NOMO-1 (cell line): ENCODE measurements around the gene DNAJA2.

ENCODE experiments used
- DNase-seq, 2 experiments: peaks; one replicate each; lab custom pipeline; 2025; ENCODE audit not compliant: unreplicated experiment in 2 of 2; lab: John Stamatoyannopoulos, UW

DNAJA2 gene

GRCh38 chr16:46929378-46930332 lies 43.8 kb downstream of the DNAJA2 start:
- peak; percentile 35 to 38 for DNase-seq

GRCh38 chr16:46928811-46929210 lies 44.7 kb downstream of the DNAJA2 start:
- DNase-seq: no peak

- DNase-seq: no peak
Measured at GRCh38 chr16:46927273-46927672, 46.2 kb downstream of the DNAJA2 start.

- no peak for DNase-seq
Measured at GRCh38 chr16:46926470-46927225, 46.8 kb downstream of the DNAJA2 start.

GRCh38 chr16:46924402-46924801 lies 49.1 kb downstream of the DNAJA2 start:
- DNase-seq: no peak

GRCh38 chr16:46923513-46924295 lies 49.8 kb downstream of the DNAJA2 start:
- DNase-seq: no peak

GRCh38 chr16:46922239-46922638 lies 51.2 kb downstream of the DNAJA2 start:
- DNase-seq: no peak

- DNase-seq: no peak
Measured at GRCh38 chr16:46920402-46921068, 52.9 kb downstream of the DNAJA2 start.

GRCh38 chr16:46918905-46919792 lies 54.3 kb downstream of the DNAJA2 start:
- no peak for DNase-seq

- no peak for DNase-seq
Measured at GRCh38 chr16:46918400-46918799, 55.1 kb downstream of the DNAJA2 start.

GRCh38 chr16:46916980-46917379 lies 56.5 kb downstream of the DNAJA2 start:
- no peak for DNase-seq

GRCh38 chr16:46915483-46916025 lies 57.9 kb downstream of the DNAJA2 start:
- DNase-seq: no peak

GRCh38 chr16:46914556-46915201 lies 58.8 kb downstream of the DNAJA2 start:
- DNase-seq: no peak

- no peak for DNase-seq
Measured at GRCh38 chr16:46911650-46912049, 61.8 kb downstream of the DNAJA2 start.

- DNase-seq: no peak
Measured at GRCh38 chr16:46911038-46911437, 62.4 kb downstream of the DNAJA2 start.

- peak in 1 of 2 experiments; percentile 22 for DNase-seq
Measured at GRCh38 chr16:46908540-46909372, 64.7 kb downstream of the DNAJA2 start.

- DNase-seq: no peak
Measured at GRCh38 chr16:46907061-46907774, 66.3 kb downstream of the DNAJA2 start.
